HepG2 (cell line): ENCODE results near the gene EXOC7.

Experiments
- CHD4 ChIP-seq: fragments of 200-600 bp; sonication (generic); IDR thresholded peaks from 2 replicates; pipeline ENCODE4 v1.7.0; 2017; ENCODE audit warnings: mild to moderate bottlenecking, low read length, borderline replicate concordance
- FOXM1 ChIP-seq: sonication (generic); formaldehyde crosslinking; IDR thresholded peaks from 2 replicates; pipeline ENCODE4 v1.5.0; 2020; ENCODE audit warnings: missing genetic modification reagents
- HDAC6 ChIP-seq: fragments of 200-600 bp; sonication (generic); IDR thresholded peaks from 2 replicates; pipeline ENCODE4 v1.7.0; 2017; ENCODE audit warnings: mild to moderate bottlenecking, antibody characterized with exemption, low read length, low read depth
- POLR2AphosphoS5 ChIP-seq: IDR thresholded peaks from 2 replicates; pipeline ENCODE4 v1.6.1; 2012; ENCODE audit warnings: low read depth, low read length
- TF ChIP-seq, protein P1 (sequence below): sonication (generic); formaldehyde crosslinking; IDR thresholded peaks from 2 replicates; pipeline ENCODE4 v1.4.0; 2020; ENCODE audit warnings: missing genetic modification reagents

DNA sequence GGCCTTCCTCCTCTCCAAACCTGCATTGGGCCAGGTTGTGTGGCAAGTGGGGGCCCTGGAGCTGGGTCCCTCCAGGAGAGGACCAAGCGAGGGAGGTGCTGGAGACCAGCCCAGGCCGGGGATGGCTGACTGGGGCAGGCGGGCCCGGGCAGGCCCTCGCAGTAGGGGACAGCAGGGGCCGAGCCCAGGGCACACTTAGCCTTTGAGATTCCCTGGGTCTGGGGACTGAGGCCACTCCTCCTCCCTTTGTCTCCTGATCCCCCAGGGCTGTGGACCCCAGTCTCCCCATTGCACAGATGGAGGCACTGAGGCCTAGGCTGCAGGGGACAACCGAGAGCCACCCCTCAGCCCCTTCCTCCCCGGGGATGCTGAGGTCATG lies 32.2 kb upstream of the EXOC7 start:
- TF ChIP-seq HDAC6: no peak
- TF ChIP-seq, protein P1, sequence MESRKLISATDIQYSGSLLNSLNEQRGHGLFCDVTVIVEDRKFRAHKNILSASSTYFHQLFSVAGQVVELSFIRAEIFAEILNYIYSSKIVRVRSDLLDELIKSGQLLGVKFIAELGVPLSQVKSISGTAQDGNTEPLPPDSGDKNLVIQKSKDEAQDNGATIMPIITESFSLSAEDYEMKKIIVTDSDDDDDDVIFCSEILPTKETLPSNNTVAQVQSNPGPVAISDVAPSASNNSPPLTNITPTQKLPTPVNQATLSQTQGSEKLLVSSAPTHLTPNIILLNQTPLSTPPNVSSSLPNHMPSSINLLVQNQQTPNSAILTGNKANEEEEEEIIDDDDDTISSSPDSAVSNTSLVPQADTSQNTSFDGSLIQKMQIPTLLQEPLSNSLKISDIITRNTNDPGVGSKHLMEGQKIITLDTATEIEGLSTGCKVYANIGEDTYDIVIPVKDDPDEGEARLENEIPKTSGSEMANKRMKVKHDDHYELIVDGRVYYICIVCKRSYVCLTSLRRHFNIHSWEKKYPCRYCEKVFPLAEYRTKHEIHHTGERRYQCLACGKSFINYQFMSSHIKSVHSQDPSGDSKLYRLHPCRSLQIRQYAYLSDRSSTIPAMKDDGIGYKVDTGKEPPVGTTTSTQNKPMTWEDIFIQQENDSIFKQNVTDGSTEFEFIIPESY (CRISPR knock-in tag): no peak
- no peak for TF ChIP-seq FOXM1 (CRISPR knock-in tag)
- no peak for TF ChIP-seq POLR2AphosphoS5
- no peak for TF ChIP-seq CHD4
